HG03095 (cell line): ENCODE data around the gene DENND1B.

Experiments
- ATAC-seq: cut with Tn5 transposase; IDR thresholded peaks from one replicate; pipeline ENCODE4 v1.9.1; 2021; ENCODE audit warnings: moderate library complexity; ENCODE audit not compliant: unreplicated experiment

DENND1B gene

GRCh38 chr1:197471248-197471985 is 303.9 kb downstream of the DENND1B start:
- no peak for ATAC-seq

DNA sequence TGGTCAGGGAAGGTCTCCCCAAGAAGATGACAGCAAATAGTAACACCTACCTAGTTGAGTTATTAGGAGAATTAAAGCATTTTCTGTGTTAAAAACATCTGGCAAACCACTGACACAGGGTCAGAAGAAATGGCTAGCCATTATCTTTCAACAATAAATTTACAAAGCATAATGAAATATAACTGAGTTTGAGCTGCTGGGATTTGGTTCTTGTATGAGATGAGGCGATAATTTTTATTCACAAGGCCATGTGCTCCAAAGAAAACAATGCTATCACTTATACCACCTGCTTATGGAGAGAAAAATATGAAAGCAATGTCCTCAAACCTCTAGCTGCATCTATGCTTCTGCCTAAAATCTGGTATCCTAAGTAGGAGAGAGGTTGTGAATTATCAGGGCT is 304.9 kb downstream of the DENND1B start:
- no peak for ATAC-seq

DNA sequence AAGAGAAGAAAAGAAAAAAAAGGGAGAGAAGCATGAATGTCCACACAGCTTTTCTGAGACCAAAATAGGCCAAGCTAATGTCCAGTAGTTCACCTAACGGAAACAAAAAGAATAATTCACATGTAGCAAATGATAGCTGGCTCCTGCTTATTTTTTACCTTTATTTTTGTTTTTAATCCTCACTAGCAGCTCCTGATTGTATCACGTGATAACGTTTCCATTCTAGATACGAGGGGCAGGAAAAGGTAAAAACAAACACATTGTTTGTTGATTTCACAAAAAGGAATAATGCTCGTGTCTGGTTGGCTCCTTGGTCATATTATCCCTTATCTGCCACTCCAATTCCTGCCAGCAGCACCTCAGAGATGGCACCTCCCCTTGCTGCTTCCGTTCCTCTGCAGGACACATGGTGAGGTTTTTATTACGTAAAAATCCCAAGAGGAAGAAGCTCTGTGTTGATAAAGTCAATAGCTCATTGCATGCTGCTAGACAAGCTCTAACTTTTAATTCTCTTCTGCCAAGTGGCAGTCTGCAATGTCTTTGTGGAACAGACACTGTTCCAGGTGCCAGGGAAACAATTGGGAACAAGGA is 305.6 kb downstream of the DENND1B start:
- no peak for ATAC-seq

DNA sequence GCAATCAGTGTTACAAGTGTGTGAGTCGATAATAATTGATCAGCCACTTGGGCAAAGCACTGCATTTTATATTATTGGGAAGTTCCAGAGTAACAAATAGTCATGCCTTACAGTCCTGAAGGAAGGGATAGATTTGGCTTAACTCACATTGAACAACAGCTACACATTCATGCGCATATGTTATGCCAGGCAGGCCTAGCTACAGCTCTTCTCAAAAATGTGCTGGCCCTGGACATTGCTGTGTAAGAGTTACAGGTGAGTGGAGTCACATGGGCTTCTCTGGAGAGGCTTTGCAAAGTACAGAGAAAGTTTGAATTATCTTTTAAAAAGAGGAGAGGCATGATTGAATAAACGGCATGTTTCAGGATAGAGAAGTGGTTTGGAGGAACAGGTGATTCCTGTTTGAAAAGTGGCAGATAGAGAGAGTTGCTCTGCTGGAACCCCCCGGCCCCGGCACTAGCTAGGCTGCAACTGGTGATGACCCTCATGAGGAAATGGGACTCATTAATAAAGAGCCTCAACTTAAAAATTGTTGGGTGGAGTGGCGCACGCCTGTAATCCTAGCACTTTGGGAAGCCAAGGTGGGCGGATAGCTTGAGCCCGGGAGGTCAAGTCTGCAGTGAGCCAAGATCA is 306.6 kb downstream of the DENND1B start:
- no peak for ATAC-seq

- ATAC-seq, result no peak
Observed at GRCh38 chr1:197467881-197468280, 307.4 kb downstream of the DENND1B start.

DNA sequence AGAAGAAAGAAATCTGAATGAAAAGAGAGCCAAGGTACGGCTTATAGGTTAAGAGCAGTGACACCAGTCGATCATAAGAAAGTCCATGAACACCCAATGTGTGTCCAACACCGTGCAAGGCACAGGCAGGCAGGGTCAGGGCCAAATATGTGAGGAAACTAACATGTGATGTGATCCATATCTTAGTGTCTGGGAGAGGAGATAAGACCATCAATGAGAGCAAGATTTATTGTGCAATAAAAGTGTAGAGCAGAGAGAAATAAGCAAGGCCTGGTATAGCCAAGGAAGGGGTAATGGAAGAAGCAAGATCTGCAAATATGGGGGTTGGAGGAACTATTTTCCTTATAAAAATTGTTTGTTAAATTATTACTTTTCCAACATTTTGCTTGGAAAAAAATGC is 308.5 kb downstream of the DENND1B start:
- ATAC-seq, result no peak

- no peak for ATAC-seq
Observed at GRCh38 chr1:197465528-197466327, 309.6 kb downstream of the DENND1B start.

- ATAC-seq, result no peak
Observed at GRCh38 chr1:197464044-197464443, 311.2 kb downstream of the DENND1B start.

- no peak for ATAC-seq
Observed at GRCh38 chr1:197463142-197463541, 312.1 kb downstream of the DENND1B start.

- no peak for ATAC-seq
Observed at GRCh38 chr1:197462539-197462938, 312.7 kb downstream of the DENND1B start.
